Measurements from ENCODE around the gene TTF2.
"Not testable (repeated sequence)": the region's sequence is repeated elsewhere in the genome, so short reads cannot be mapped to it uniquely, and the experiment has no call there.

The TTF2 gene

DNA sequence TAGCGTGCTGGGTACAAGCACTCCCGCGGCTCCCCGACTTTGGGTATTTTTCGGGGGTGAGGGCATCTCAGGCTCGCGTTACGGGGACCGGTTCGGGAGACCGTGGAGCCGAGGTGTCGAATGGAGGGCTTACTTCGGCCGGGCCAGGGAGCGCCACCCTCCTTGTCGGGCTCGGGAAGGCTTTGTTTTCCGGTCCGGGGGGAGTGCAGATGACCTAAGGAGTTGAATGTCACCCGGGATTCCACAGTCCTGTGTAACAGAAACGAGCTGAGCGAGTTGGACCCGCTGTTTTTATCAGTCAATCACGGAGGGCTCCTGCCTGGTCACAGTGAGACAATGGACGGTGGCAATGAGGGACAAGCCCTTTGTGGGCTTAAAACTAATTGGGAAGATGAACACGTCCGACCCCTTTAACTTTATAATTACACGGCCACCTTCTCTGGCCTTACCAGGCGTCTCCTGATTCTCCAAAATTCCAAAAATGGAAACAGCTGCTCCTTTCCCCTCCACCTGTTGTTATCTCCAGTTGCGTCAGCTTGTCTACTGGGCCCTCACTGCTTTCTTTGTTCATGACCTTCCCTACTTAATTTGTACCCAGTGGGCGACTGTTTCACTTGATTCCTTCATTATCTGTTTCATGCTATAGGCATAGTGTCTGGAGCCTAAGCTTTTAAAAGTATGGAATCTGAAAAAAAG, 62.4 kb downstream of the TTF2 start:
- DNase-seq = no peak

DNA sequence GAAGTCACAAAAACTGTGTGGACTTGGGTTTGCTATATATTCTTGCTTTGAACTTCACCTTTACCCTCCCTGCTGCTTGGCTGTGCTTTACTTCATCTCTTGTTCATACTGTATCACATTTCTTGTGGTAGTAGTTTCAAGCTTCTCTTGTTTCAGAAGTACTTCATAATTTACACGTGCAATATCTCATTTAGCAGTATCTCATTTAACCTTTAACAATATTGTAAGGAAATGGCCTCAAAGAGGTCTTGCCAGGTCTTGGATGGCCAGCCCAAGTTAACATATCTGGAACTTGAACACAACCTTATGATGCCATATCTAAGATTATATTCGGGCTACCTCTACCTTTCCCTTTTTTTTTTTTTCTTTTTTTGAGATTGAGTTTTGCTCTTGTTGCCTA, 63.1 kb downstream of the TTF2 start:
- no peak for DNase-seq

- DNase-seq = no peak
These were observed 64.5 kb downstream of the TTF2 start for GRCh38 chr1:117124661-117125060.

- DNase-seq = no peak
These were observed 67.7 kb downstream of the TTF2 start for GRCh38 chr1:117127795-117128194.

- DNase-seq = no peak
These were observed 68.4 kb downstream of the TTF2 start for GRCh38 chr1:117128323-117129079.

DNA sequence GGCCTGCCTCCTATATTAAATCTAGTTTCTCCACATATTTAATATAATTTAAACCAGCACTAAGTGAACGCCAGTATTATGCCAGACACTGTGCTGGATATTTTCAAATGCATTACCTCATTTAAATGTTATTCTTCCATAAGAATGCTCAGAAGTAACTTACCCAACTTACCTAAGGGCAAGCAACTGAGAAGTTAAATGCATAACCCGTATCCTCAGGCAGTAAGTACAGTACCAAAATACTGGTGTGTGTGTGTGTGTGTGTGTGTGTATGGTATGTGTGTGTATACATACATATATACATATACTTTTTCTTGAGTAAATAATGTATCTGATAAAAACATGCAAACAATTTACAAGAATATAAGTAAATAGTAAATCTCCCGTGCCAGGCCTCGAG, 70.4 kb downstream of the TTF2 start:
- no peak for DNase-seq

DNA sequence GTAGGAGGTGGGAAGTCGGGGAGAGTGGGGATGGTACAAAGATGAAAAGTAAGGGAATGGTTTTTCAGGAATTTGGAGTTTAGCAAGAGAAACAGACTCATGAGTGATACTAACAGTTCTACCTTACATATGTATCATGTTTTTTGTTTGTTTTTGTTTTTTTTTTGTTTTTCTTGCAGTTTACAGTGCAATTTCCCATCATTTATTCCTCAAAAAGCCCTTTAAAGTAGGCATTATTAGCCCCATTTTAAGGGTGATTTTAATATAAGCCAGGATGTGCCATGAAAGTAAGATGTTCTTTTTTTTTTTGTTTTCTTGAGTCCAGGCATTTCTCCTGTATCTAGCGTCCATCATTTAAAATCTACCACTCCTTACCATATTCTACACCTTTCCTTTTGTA, 75.2 kb downstream of the TTF2 start:
- no peak for DNase-seq

DNA sequence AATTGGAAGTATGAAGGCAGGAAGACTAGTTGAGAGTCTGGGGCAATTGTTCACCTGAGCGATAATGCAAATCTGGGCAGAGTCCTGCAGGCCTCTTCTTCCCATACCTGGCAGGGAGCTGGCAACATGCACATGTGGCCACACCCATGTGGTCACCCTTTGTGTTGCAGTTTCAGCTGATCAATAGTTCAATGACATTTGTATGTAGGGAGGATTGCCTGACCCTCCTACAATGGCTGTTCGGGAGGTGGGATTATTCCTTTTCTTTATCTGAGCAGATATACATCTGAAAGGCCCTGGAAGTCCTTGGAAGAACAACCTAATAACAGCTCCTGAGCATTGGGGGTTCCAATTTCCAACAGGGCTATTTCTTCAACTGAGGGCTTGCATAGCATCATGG, 76.6 kb downstream of the TTF2 start:
- DNase-seq = no peak

DNA sequence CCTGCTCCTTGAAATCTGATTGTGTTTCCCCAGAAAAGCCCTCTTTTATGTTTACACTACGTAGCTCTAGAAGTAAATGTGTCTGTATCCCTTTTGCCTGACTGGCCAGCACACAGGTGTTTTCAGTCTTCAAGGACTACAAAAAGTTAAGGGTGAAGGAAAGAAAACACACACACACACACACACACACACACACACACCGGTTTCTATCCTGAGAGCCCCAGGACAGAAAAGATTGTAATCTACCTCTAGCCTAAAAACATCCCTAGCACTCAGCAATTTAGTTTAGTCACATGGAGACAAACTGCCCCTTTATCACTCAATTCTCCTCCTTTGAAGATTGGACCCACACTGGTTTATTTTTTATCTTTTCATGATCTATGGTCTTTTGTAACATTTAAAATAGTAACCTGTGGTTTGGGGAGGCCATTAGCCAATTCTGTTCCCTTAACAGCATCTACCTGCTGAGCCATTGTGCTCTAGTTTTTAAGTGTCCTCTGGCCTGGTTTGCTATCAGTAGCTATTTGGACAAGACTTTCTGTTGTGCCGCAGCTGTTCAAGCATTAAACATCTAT, 77.2 kb downstream of the TTF2 start:
- no peak for DNase-seq

- no peak for DNase-seq
These were observed 78.0 kb downstream of the TTF2 start for GRCh38 chr1:117138106-117138505.

GRCh38 chr1:117138561-117138960, 78.4 kb downstream of the TTF2 start:
- no peak for DNase-seq

GRCh38 chr1:117142200-117142599, 82.1 kb downstream of the TTF2 start:
- no peak for DNase-seq

- no peak for DNase-seq
These were observed 83.0 kb downstream of the TTF2 start for GRCh38 chr1:117143172-117143571.

GRCh38 chr1:117143871-117144270, 83.7 kb downstream of the TTF2 start:
- no peak for DNase-seq

- DNase-seq = no peak
These were observed 85.9 kb downstream of the TTF2 start for GRCh38 chr1:117146072-117146471.

DNA sequence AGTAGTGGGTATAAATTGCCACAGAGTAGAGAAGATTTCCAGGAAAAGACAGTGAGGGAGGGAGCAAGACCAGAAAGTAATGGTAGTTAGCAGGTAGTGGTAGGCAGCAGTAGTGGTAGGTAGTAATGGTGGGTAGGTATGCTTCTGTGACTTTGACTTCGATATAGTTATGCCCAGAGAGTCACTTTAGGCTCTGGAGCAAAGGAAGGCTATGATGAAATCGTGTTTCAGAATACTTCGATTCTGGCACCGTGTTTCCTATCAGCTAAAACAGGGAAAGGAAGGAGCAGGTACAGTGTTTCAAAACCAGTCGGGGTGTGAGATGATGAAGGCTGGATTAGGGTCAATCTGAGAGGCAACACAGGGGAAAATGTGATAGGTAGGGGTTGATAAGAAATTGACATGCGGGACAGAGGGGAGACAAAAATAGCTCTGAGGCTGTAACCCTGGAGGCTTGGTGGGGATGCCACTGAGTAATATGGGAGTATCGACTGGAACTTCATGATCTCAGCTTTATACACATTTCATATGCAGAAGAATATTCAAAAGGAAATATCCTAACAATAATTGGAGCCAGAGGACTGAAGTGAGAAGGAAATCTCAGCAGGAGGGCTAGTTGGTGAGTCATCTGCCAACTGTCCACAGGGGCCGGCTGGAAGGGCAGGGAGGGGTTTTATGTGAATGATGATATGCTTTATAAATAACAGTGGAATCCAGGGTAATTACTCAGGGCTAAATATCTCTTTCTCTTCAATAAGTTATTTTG, 86.6 kb downstream of the TTF2 start:
- no peak for DNase-seq

- no peak for DNase-seq
These were observed 87.3 kb downstream of the TTF2 start for GRCh38 chr1:117147341-117147831.

- DNase-seq = no peak
These were observed 87.9 kb downstream of the TTF2 start for GRCh38 chr1:117147856-117148588.

- no peak for DNase-seq
These were observed 90.2 kb downstream of the TTF2 start for GRCh38 chr1:117150316-117150715.

DNA sequence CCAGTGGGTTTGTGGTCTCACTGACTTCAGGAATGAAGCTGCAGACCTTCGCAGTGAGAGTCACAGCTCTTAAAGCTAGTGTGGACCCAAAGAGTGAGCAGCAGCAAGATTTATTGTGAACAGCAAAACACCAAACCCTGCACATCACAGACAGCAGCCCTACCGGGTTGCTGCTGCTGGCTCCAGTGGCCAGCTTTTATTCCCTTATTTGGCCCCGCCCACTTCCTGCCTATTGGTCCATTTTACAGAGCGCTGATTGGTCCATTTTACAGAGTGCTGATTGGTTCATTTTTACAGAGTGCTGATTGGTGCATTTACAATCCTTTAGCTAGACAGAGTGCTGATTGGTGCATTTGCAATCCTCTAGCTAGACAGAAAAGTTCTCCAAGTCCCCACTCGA, 91.2 kb downstream of the TTF2 start:
- not testable (repeated sequence) for DNase-seq

Data from NCI-H1436 (cell line).